ENCODE measurements around the gene PPP1R2C. TPM values are rescaled to one million over a fixed set of nuclear protein-coding genes. Genes with fewer than 3 reads are reported as not detected.

PPP1R2C gene
- total RNA-seq: not detected in 2 replicates

GRCh38 chrX:42778096-42778495 is at the start of gene PPP1R2C:
PPP1R2C (minus strand) TSS chrX:42778163; CDS start chrX:42778079, 84 bp downstream.

Data from dermis lymphatic vessel endothelial cell (primary cell).